Inflammatory macrophage treated with lipopolysaccharide for 1 hour (primary cell): Measurements from ENCODE around the gene B3GNT5.

Experiments used
- DNase-seq, 2 donors: peaks; one replicate each; pipeline ENCODE4 v3.0.0-alpha.2; 2020 to 2022

Gene B3GNT5

DNA sequence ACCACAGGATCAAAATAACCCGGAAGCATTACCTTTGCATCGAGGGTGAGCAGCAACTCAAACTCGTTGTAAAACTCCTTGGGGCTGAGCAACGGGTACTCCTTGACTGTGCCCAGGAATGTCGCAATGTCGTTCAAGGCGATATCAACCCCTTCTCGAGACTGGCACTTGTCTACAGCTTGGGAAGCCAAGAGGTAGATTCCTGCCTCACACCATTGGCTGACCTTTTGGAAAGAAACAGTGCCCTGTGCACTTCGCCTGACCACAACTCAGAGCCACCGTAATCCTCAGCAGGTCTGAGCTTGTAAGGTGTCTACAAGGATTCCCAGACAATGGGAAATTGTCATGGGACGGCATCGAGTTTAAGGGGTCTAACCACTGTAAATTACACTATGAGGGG, 43.9 kb downstream of the B3GNT5 start:
- no peak for DNase-seq

DNA sequence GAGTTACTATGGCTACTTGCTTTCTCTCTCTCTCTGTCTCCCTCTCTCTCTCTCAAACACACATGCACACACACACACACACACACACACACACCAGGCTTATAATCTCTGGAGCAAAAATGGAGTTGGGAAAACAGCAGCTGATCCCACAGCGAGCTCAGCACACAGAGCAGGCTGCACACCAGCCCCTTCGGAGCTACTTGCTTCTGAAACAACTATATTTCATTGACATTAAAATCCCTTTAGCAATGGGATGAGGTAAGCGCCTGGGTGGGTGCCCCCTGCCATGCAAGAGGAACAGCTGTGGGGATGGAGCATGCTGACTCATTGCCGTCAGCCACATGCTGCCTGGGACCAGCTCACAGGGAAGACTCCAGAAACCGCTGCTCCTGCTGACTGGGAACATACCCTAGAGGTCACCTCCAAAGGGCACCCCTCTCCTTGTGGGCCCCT, 45.7 kb downstream of the B3GNT5 start:
- DNase-seq = peak; percentile 89 to 94

DNA sequence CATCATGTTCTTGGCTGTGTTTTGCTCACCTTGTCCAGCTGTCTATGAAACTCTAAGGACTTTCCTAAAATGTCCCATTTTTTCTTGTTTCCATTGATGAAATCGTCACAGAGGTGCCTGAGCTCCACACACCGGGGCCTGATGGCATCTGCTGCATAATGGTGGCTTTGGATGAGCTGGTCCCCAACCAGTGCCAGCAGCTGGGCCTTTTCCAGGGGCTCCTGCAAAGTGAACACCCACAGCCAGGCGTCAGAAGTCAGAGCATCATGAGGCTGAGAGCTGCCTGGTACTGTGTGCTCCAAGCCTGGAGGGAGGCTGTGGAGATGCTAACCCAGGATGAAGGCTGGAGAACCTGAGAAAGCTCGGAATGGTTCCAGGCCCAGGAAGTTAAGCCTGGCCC, 46.9 kb downstream of the B3GNT5 start:
- DNase-seq = no peak

DNA sequence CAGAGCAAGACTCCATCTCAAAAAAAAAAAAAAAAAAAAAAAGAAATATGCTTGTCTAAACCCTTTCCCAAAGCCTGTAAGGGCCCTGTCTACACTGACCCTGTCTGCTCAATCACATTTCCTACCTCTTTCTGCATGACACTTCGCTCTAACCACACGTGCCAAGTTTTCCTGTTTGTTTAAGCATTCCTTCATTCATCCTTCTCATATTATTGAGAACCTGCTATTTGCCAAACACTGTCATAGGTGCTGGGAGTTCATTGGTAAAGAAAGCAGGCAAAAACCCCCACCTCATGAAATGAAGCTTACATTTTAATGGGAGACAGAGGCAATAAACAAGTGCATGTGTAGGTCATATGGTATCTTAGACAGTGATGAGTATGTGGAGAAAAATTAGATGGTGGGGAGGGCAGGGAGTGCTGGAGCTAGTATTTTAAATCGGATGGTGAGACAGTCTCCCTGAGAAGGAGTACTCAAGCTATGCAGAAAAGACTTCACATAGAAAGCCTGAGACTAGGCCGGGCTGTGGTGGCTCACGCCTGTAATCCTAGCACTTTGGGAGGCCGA, 48.0 kb downstream of the B3GNT5 start:
- DNase-seq = no peak

DNA sequence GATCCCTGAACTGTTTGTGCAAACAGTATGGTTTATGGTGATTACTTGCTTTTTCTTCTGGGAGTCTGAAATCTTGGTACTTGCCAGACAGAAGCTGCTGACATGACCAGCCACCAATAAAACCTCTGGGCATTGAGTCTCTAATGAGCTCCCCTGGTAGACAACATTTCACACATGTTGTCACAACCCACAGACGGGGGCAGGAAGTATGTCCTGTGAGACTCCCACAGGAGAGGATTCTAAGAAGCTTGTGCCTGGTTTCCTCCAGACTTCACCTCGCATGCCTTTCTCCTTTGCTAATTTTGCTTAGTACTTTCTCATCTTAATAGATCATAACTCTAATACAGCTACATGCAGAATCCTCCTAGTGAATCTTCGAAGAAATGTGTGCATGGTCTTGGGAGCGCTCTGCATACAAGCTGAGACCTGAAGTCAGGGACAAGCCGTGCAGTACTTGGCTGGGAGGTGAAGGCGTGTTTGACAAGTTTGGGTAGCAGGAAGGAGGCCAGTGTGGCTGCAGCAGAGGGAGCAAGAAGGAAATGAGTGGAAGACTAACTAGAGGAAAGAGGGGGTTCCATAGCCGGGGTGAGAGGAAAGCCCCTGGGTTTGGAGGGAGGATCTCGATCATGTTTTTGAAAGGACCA, 49.0 kb downstream of the B3GNT5 start:
- peak; percentile 38 to 69 for DNase-seq

DNA sequence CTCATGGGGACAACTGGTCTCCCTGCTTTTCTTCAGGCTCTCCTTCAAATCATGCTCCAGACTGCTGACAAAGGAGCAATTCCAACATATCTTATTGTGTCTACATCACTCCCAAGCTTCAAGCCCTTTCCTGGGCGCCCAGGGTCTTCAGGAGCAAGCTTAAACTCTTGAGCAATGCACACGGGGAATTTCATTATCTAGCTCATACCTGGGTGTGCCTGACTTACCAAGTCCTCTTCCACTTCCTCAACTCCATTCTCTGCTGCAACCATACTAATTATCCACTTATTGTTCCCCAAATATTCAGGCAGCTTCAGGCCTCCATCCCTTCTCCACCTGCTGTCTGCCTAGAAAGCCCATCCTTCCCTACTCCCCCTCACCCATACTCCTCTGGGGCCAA, 50.6 kb downstream of the B3GNT5 start:
- DNase-seq = no peak

DNA sequence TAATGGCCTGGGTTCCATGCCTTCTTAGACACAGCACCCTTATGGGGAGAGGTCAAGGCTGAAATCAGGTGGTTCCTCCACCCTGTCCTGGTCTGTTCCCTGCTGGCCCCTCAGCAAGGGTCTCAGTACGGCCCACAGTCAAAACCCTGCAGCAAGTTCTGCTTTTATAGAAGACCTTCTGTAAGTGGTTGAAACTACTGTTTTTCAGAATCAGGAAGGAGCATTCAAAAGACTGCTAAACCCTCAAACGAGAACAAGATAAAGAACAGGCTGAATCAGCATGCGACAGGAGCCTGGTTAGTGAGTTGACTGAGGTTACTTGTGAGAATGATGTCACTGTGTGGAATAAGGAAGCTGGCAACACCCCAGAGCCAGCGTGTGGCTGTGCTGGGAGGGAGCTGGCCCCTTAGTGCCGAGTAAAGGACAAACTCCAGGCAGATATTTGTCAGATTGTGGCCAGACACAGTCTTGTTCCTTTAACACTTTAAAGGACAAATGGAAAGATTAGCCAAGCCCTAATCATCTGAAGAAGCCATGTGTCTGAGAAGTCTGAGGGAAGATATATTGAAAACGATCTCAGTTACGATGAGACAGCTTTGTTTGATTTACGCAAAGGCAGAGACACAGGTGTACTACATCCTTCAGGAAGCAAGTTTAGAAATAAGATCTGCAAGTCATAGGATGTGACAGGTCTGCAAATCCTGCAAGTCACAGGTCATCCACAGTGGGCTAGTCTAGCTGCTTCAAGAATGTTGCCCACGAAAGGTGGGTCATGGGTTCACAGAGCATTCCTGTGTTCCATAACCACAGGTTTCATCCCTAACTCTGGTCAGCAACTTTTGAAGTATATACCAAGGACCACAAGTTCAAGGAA, 54.0 kb downstream of the B3GNT5 start:
- peak; percentile 88 to 98 for DNase-seq

DNA sequence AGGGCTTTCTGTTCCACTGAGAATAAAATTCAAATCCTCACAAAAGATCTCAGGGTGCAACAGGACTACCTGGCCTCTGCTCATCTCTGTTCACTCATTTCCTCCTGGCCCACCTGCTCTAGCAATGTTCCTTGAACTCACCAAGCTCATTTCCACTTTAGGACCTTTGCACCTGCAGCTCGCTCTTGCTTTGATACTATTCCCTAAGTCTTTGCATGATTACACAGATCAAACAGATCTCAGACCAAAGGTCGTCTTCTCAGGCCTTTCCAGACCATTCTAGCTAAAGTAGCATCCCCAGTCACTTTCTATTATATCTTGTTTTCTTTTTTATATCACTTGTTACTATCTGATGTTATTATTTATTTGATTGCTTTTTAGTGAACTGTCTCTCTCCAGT, 54.7 kb downstream of the B3GNT5 start:
- DNase-seq = no peak

DNA sequence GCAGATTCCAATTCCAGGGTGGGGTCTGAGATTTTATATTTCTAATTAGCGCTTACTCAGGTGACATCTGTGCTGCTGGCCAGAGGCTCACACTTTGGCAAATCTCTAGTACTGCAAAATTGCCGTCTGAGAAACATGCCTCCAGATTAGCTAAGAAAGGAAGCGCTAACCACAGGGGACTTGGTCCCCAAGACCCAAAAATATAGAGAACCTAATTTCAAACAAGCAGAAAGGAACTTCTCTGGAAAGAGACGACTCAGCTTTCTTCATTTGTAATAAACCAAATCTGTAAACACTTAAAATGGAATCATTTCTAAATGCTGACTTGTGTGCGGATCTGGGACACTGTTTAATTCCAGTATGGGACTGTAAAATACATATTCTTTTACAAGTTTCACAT, 55.7 kb downstream of the B3GNT5 start:
- DNase-seq = no peak

DNA sequence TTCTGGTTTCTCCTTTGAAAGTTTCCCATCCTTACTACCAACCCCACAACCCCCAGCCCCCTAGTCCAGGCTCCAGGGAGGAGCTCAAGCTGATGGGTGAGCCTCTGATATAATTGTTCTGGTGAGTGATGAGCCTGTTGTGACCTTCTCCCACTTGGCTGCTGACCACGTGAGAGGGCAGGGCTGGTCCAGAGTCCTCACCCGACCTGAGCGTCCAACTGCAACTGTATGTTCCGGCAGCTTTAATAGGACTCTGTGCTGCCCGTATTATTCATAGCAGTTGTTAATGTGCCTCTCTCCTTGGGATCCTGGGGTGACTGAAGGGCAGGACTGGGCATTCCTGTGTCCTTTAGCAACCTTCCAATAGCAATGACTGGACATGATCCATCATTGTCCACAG, 56.2 kb downstream of the B3GNT5 start:
- DNase-seq = no peak

DNA sequence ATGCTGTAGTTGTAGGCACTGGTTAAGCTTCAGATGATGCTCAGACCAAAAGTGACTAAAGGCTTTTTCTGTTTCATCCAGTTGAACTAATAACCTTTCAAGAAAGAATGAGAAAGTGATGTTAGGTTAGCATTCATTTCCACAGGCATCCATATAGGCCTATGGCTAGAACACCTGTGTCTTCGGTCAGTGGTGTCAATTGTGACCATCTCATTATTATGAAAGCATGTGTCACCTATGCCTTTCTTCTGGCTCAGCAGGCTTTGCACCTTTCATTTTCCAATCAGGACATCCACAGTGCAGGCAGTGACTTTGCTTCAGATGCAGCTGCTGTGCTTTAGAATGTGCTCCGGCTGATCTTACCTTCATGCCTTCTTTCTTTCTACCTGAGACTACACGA, 57.9 kb downstream of the B3GNT5 start:
- no peak for DNase-seq

DNA sequence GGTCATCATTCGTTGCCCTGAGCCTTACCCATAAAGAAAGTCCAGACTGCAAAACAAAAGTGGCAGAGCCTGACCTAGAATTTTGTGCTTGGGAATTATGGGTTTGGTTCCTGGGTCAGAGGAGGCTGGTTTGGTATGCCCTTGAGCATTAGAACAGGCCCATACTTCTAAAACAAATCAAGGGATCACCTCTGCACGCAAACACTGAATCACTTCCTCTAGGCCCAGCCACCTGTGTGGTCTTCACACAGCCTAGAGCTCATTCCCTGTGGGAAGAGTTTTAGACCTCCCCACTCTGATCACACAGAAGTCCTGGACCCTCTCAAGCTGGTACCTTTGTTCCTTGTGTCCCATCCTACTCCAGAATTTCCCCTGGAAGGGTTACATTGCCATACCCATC, 59.4 kb downstream of the B3GNT5 start:
- DNase-seq = no peak

DNA sequence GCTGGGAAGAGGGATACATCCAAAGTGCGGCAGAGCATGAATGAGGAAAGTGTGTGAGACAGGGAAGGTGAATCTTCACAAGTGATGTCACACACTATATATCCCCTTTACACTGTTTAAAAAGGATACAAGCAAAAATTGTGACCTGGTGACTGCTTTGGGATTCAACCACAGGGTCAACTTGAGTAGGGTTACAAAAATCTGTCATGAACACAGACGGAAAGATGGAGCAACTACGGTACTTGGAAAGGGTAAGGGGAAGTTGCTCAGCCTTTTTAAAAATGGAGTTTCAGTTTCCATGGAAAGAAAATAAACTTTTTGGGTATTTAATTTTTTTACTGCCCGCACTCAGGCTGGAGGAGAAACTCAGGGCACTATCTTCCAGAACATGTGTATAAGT, 60.3 kb downstream of the B3GNT5 start:
- DNase-seq = peak; percentile 69 to 73

DNA sequence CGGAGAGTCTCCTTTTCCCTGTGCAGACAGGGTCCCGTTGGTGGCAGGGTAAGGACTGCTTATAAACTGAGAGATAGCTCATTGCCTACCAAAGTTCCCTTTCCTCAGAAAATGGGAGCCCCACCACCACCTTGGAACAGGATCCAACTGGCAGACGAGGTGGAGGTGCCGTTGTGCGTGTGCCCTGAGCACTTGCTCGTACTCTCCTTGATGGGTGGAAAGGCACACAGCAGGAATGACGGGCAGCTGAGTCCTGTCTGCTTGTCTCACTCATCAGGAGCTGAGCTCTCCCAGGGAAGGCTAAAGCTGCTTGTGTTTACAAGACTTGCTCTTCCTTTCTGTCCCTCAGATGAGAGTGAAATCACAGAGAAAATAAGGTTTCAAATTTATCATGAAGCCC, 60.7 kb downstream of the B3GNT5 start:
- DNase-seq = no peak

DNA sequence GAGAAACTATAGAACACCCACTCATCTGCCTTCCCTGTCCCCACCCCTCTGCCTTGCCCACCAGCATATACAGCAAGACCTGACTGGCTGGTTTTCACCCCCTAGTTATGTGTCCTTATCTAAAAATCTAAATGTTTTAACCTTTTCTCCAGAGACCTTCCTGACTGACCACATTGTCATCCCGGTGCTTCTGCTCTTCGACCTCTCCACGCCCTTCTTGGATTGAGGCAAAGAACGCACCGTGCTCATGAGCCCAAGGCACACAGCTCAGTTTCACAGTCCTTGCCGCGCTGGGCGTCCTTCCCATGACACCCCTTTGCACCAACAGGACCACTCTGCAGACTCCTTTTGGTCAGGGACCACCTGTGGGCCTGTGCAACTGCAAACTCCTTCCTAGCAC, 62.7 kb downstream of the B3GNT5 start:
- no peak for DNase-seq

DNA sequence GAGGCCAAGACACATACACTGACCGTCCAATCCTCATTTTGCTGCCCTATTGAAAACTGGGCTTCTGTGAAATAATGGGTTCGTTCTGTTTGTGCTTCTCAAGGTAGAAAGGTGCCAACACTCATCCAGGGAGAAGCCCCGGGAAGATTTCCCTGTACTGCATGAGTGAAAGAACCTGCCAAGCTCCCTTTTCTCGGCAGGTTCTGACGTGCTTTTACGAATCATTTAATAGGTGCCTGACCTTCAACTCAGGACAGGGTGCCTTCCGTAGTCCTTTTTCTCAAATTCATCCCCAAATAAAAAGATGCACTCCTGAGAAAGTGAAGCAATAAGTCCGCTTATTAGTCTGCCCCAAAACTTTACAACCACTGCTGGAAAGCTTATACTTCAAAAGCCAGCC, 64.2 kb downstream of the B3GNT5 start:
- no peak for DNase-seq

DNA sequence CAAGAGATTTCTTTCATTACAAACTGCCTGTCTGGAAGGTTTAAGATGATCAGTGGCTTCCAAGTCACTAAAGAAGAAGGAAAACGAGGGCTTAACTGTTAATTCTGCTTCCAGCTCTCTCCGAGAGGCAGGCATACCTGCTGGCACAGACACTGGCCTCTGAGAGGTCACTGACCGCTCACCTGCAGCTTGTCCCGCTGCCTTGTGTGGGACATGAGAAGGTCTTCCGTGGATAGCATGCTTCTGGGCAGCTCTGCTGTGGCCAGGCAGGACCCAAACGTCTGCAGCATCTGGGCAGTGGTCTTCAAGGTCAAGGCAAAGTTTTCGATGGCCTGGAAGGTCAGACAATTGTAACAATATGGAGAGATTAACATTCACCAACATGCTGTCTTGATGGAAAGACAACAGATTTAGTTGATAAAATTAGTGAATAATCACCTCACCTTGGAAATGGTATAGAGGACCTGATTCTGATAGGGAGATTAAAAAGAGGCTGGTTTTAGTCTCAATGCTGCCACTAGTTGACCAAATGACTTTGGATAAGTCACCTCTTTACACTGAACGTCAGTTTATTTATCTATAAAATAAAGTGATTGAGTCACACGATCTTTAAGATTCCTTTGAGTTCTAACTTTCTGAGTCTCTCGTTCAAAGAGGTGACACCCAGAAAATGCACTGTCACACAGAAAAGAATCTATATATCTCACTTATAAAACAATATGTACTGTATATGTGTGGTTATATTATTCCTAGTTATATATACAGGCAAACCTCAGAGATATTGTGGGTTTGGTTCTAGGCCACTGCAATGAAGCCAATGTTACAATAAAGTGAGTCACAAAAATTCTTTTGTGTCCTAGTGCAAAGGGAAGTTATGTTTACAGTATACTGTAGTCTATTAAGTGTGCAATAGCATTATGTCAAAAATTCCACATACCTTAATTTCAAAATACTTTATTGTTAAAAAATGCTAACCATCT, 65.1 kb downstream of the B3GNT5 start:
- DNase-seq = peak; percentile 68 to 71

DNA sequence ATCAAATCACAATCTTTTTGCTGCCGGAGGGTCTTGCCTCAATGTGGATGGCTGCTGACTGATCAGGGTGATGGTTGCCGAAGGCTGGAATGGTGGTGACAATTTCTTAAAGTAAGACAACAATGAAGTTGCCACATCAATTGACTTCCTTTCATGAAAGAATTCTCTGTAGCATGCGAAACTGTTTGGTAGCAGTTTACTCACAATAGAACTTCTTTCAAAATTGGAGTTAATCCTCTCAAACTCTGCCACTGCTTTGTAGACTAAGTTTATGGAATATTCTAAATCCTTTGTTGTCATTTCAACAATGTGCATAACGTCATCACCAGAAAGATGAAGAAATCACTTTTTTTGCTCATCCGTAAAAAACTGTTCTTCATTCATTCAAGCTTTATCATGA, 65.8 kb downstream of the B3GNT5 start:
- DNase-seq = peak; percentile 43 to 56

DNA sequence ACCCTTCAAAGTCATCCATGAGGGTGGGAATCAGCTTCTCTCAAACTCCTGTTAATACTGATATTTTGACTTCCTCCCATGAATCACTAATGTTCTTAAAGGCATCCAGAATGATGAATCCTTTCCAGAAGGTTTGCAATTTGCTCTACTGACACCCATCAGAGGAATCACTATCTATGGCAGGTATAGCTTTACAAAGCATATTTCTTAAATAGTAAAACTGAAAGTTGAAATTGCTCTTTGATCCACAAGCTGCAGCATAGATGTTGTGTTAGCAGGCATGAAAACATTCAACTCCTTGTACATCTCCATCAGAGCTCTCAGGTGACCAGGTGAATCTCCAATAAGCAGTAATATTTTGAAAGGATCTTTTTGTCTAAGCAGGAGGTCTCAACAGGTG, 66.3 kb downstream of the B3GNT5 start:
- no peak for DNase-seq
